ENCODE data around the gene DCPS.
A peak's percentile ranks its signal among the peaks of the same experiment; 100 is the strongest.

DCPS gene

GRCh38 chr11:126328444-126328843 is 24.6 kb downstream of the DCPS start:
- H4K8ac ChIP-seq (ENCODE audit: low read depth, low read length) = no peak overlapping the region
- H3K18ac ChIP-seq (ENCODE audit: low read length) = no peak overlapping the region
- no peak overlapping the region for H3K27ac ChIP-seq (ENCODE audit: low read depth, low read length)
- no peak overlapping the region for H3K23ac ChIP-seq (ENCODE audit: low read length)
- no peak overlapping the region for H2AK5ac ChIP-seq (ENCODE audit: low read length)
- no peak overlapping the region for H3K4me3 ChIP-seq (ENCODE audit: low read length)
- no peaks in the 10 kb centered on the region for H3K4me1 ChIP-seq (ENCODE audit: control insufficient read depth, low read depth, low read length)
- no peaks in the 10 kb centered on the region for H3K79me1 ChIP-seq (ENCODE audit: low read length)
- no peak overlapping the region for H2BK15ac ChIP-seq (replicated peaks; ENCODE audit: low read depth)
- H3K4me2 ChIP-seq (ENCODE audit: low read length) = no peak overlapping the region
- no peak overlapping the region for H3K4ac ChIP-seq (ENCODE audit: low read depth, low read length)
- H3K9ac ChIP-seq (ENCODE audit: low read length) = no peak overlapping the region
- H3K27me3 ChIP-seq (ENCODE audit: insufficient read depth, low read length, poor library complexity) = no peaks in the 10 kb centered on the region
- no peaks in the 10 kb centered on the region for H3K36me3 ChIP-seq (ENCODE audit: control insufficient read depth, insufficient read depth, low read length)
- no CpG with 5 or more reads among the region's 12 CpGs for WGBS (ENCODE audit: extremely low coverage, insufficient coverage, low lambda C conversion rate)
- no peak for DNase-seq
- no peak overlapping the region for H2BK5ac ChIP-seq (ENCODE audit: low read length)
- H3K56ac ChIP-seq (ENCODE audit: low read length) = no peak overlapping the region
- H3K79me2 ChIP-seq (ENCODE audit: control insufficient read depth, insufficient read depth, low read length) = no peaks in the 10 kb centered on the region
- H2BK120ac ChIP-seq (ENCODE audit: low read depth, low read length) = no peak overlapping the region
- no peak overlapping the region for H4K5ac ChIP-seq (ENCODE audit: low read length)

- DNase-seq = no peak
- no peak overlapping the region for H2AK5ac ChIP-seq (ENCODE audit: low read length)
- no peak overlapping the region for H2BK120ac ChIP-seq (ENCODE audit: low read depth, low read length)
- peak overlapping the region; percentile 11 for H3K56ac ChIP-seq (ENCODE audit: low read length)
- H3K27me3 ChIP-seq (ENCODE audit: insufficient read depth, low read length, poor library complexity) = no peaks in the 10 kb centered on the region
- no peaks in the 10 kb centered on the region for H3K4me1 ChIP-seq (ENCODE audit: control insufficient read depth, low read depth, low read length)
- H3K9ac ChIP-seq (ENCODE audit: low read length) = no peak overlapping the region
- no peak overlapping the region for H3K4ac ChIP-seq (ENCODE audit: low read depth, low read length)
- no peak overlapping the region for H4K5ac ChIP-seq (ENCODE audit: low read length)
- H4K8ac ChIP-seq (ENCODE audit: low read depth, low read length) = no peak overlapping the region
- no peak overlapping the region for H3K4me3 ChIP-seq (ENCODE audit: low read length)
- no peak overlapping the region for H2BK15ac ChIP-seq (replicated peaks; ENCODE audit: low read depth)
- H3K79me1 ChIP-seq (ENCODE audit: low read length) = no peaks in the 10 kb centered on the region
- H3K4me2 ChIP-seq (ENCODE audit: low read length) = no peak overlapping the region
- WGBS (ENCODE audit: extremely low coverage, insufficient coverage, low lambda C conversion rate) = no CpG with 5 or more reads among the region's 9 CpGs
- H3K23ac ChIP-seq (ENCODE audit: low read length) = no peak overlapping the region
- no peak overlapping the region for H2BK5ac ChIP-seq (ENCODE audit: low read length)
- no peaks in the 10 kb centered on the region for H3K36me3 ChIP-seq (ENCODE audit: control insufficient read depth, insufficient read depth, low read length)
- no peak overlapping the region for H3K27ac ChIP-seq (ENCODE audit: low read depth, low read length)
- no peak overlapping the region for H3K18ac ChIP-seq (ENCODE audit: low read length)
- H3K79me2 ChIP-seq (ENCODE audit: control insufficient read depth, insufficient read depth, low read length) = no peaks in the 10 kb centered on the region
These were observed 25.2 kb downstream of the DCPS start for GRCh38 chr11:126328938-126329643.

GRCh38 chr11:126329644-126330211 is 25.9 kb downstream of the DCPS start:
- no peaks in the 10 kb centered on the region for H3K79me2 ChIP-seq (ENCODE audit: control insufficient read depth, insufficient read depth, low read length)
- H3K4me3 ChIP-seq (ENCODE audit: low read length) = no peak overlapping the region
- no peak overlapping the region for H3K9ac ChIP-seq (ENCODE audit: low read length)
- no peak overlapping the region for H2BK15ac ChIP-seq (replicated peaks; ENCODE audit: low read depth)
- H3K56ac ChIP-seq (ENCODE audit: low read length) = peak overlapping the region; percentile 11
- no peak overlapping the region for H3K27ac ChIP-seq (ENCODE audit: low read depth, low read length)
- H2AK5ac ChIP-seq (ENCODE audit: low read length) = no peak overlapping the region
- WGBS (ENCODE audit: extremely low coverage, insufficient coverage, low lambda C conversion rate) = no CpG with 5 or more reads among the region's 11 CpGs
- H3K27me3 ChIP-seq (ENCODE audit: insufficient read depth, low read length, poor library complexity) = no peaks in the 10 kb centered on the region
- no peaks in the 10 kb centered on the region for H3K79me1 ChIP-seq (ENCODE audit: low read length)
- no peaks in the 10 kb centered on the region for H3K36me3 ChIP-seq (ENCODE audit: control insufficient read depth, insufficient read depth, low read length)
- H3K4ac ChIP-seq (ENCODE audit: low read depth, low read length) = no peak overlapping the region
- no peak overlapping the region for H4K8ac ChIP-seq (ENCODE audit: low read depth, low read length)
- no peak overlapping the region for H3K23ac ChIP-seq (ENCODE audit: low read length)
- no peak overlapping the region for H2BK120ac ChIP-seq (ENCODE audit: low read depth, low read length)
- H3K18ac ChIP-seq (ENCODE audit: low read length) = no peak overlapping the region
- no peaks in the 10 kb centered on the region for H3K4me1 ChIP-seq (ENCODE audit: control insufficient read depth, low read depth, low read length)
- H2BK5ac ChIP-seq (ENCODE audit: low read length) = no peak overlapping the region
- no peak overlapping the region for H4K5ac ChIP-seq (ENCODE audit: low read length)
- no peak overlapping the region for H3K4me2 ChIP-seq (ENCODE audit: low read length)
- no peak for DNase-seq

- no peak overlapping the region for H2BK120ac ChIP-seq (ENCODE audit: low read depth, low read length)
- H3K18ac ChIP-seq (ENCODE audit: low read length) = no peak overlapping the region
- H3K56ac ChIP-seq (ENCODE audit: low read length) = no peak overlapping the region
- no peaks in the 10 kb centered on the region for H3K27me3 ChIP-seq (ENCODE audit: insufficient read depth, low read length, poor library complexity)
- H3K4me1 ChIP-seq (ENCODE audit: control insufficient read depth, low read depth, low read length) = no peaks in the 10 kb centered on the region
- no peak overlapping the region for H4K8ac ChIP-seq (ENCODE audit: low read depth, low read length)
- no peak overlapping the region for H3K4me2 ChIP-seq (ENCODE audit: low read length)
- H2AK5ac ChIP-seq (ENCODE audit: low read length) = no peak overlapping the region
- H3K23ac ChIP-seq (ENCODE audit: low read length) = no peak overlapping the region
- no peaks in the 10 kb centered on the region for H3K79me1 ChIP-seq (ENCODE audit: low read length)
- no peak overlapping the region for H3K27ac ChIP-seq (ENCODE audit: low read depth, low read length)
- H3K36me3 ChIP-seq (ENCODE audit: control insufficient read depth, insufficient read depth, low read length) = no peaks in the 10 kb centered on the region
- H3K4me3 ChIP-seq (ENCODE audit: low read length) = no peak overlapping the region
- no peak overlapping the region for H2BK15ac ChIP-seq (replicated peaks; ENCODE audit: low read depth)
- WGBS (ENCODE audit: extremely low coverage, insufficient coverage, low lambda C conversion rate) = no CpG with 5 or more reads among the region's 13 CpGs
- H2BK5ac ChIP-seq (ENCODE audit: low read length) = no peak overlapping the region
- no peaks in the 10 kb centered on the region for H3K79me2 ChIP-seq (ENCODE audit: control insufficient read depth, insufficient read depth, low read length)
- no peak overlapping the region for H4K5ac ChIP-seq (ENCODE audit: low read length)
- H3K4ac ChIP-seq (ENCODE audit: low read depth, low read length) = no peak overlapping the region
- no peak for DNase-seq
- no peak overlapping the region for H3K9ac ChIP-seq (ENCODE audit: low read length)
These were observed 27.4 kb downstream of the DCPS start for GRCh38 chr11:126331286-126331685.

GRCh38 chr11:126332221-126332711 is 28.4 kb downstream of the DCPS start:
- Histone ChIP-seq H3K4me1 (ENCODE audit: control insufficient read depth, low read depth, low read length) (no peaks in the 10 kb centered on the region), H2BK15ac (replicated peaks; ENCODE audit: low read depth) (no peak overlapping the region), H3K79me2 (ENCODE audit: control insufficient read depth, insufficient read depth, low read length) (no peaks in the 10 kb centered on the region), H3K4me3 (ENCODE audit: low read length) (no peak overlapping the region), H4K8ac (ENCODE audit: low read depth, low read length) (no peak overlapping the region), H2AK5ac (ENCODE audit: low read length) (no peak overlapping the region), H3K56ac (ENCODE audit: low read length) (no peak overlapping the region), H3K36me3 (ENCODE audit: control insufficient read depth, insufficient read depth, low read length) (no peaks in the 10 kb centered on the region), H4K5ac (ENCODE audit: low read length) (no peak overlapping the region), H3K27ac (ENCODE audit: low read depth, low read length) (no peak overlapping the region), H3K4me2 (ENCODE audit: low read length) (no peak overlapping the region), H2BK5ac (ENCODE audit: low read length) (no peak overlapping the region), H3K27me3 (ENCODE audit: insufficient read depth, low read length, poor library complexity) (no peaks in the 10 kb centered on the region), H2BK120ac (ENCODE audit: low read depth, low read length) (no peak overlapping the region), H3K79me1 (ENCODE audit: low read length) (no peaks in the 10 kb centered on the region), H3K4ac (ENCODE audit: low read depth, low read length) (no peak overlapping the region), H3K9ac (ENCODE audit: low read length) (no peak overlapping the region), H3K18ac (ENCODE audit: low read length) (no peak overlapping the region), H3K23ac (ENCODE audit: low read length) (no peak overlapping the region)
- WGBS (ENCODE audit: extremely low coverage, insufficient coverage, low lambda C conversion rate) = no CpG with 5 or more reads among the region's 5 CpGs
- DNase-seq = no peak

Measured in mesendoderm (in vitro differentiated cells).